Astrocyte (in vitro differentiated cells and primary cell): Measurements from ENCODE around the gene MED13L. TPM values are rescaled to one million over a fixed set of nuclear protein-coding genes. Genes with fewer than 3 reads are reported as not detected.
A peak's percentile ranks its signal among the peaks of the same experiment; 100 is the strongest.

Experiments used
- DNase-seq: peaks from one replicate; pipeline ENCODE4 v3.0.0-alpha.2; 2010; ENCODE audit warnings: low read depth
- FAIRE-seq: peaks from 2 replicates; lab custom pipeline; 2011; peaks lifted over from hg19 to GRCh38; lab: Jason Lieb, UNC
- H2AFZ ChIP-seq: 2 replicates; pipeline ENCODE4 v1.6.0; 2012; ENCODE audit warnings: low read depth, low read length, inconsistent platforms
- H3K27ac ChIP-seq: 2 replicates; pipeline ENCODE4 v1.5.1; 2011; ENCODE audit warnings: low read depth, low read length, inconsistent platforms
- H3K27me3 ChIP-seq: 2 replicates; pipeline ENCODE4 v1.6.0; 2011; ENCODE audit warnings: low read length, inconsistent platforms; ENCODE audit not compliant: insufficient read depth
- H3K36me3 ChIP-seq: 2 replicates; pipeline ENCODE4 v1.5.1; 2011; ENCODE audit warnings: low read length, inconsistent platforms; ENCODE audit not compliant: insufficient read depth
- H3K4me1 ChIP-seq: 2 replicates; pipeline ENCODE4 v1.5.1; 2011; ENCODE audit warnings: low read length, inconsistent platforms; ENCODE audit not compliant: insufficient read depth
- H3K4me2 ChIP-seq: 2 replicates; pipeline ENCODE4 v1.6.0; 2012; ENCODE audit warnings: low read length, inconsistent platforms
- H3K4me3 ChIP-seq: 2 replicates; pipeline ENCODE4 v1.5.1; 2011; ENCODE audit warnings: low read depth, mild to moderate bottlenecking, low read length, inconsistent platforms; ENCODE audit not compliant: insufficient read depth
- H3K79me2 ChIP-seq: 2 replicates; pipeline ENCODE4 v1.6.0; 2012; ENCODE audit warnings: mild to moderate bottlenecking, low read length, inconsistent platforms; ENCODE audit not compliant: insufficient read depth
- H3K9ac ChIP-seq: 2 replicates; pipeline ENCODE4 v1.6.0; 2012; ENCODE audit warnings: mild to moderate bottlenecking, low read length, inconsistent platforms
- H3K9me3 ChIP-seq: 2 replicates; pipeline ENCODE4 v1.5.1; 2012; ENCODE audit warnings: low read depth, mild to moderate bottlenecking, low read length, inconsistent platforms; ENCODE audit not compliant: insufficient read depth
- H4K20me1 ChIP-seq: 2 replicates; pipeline ENCODE4 v1.6.0; 2012; ENCODE audit warnings: low read length, inconsistent platforms; ENCODE audit not compliant: insufficient read depth
- H3K27ac Mint-ChIP-seq: one replicate; pipeline ENCODE4 v1.8.0; 2021; ENCODE audit warnings: mild to moderate bottlenecking, mixed read lengths; ENCODE audit not compliant: unreplicated experiment
- H3K27me3 Mint-ChIP-seq: one replicate; pipeline ENCODE4 v1.8.0; 2021; ENCODE audit warnings: low read depth, mixed read lengths; ENCODE audit not compliant: unreplicated experiment
- H3K36me3 Mint-ChIP-seq: one replicate; pipeline ENCODE4 v1.8.0; 2021; ENCODE audit warnings: low read depth, mixed read lengths; ENCODE audit not compliant: unreplicated experiment
- H3K4me1 Mint-ChIP-seq: one replicate; pipeline ENCODE4 v1.8.0; 2021; ENCODE audit warnings: low read depth, mixed read lengths; ENCODE audit not compliant: unreplicated experiment
- H3K4me3 Mint-ChIP-seq: one replicate; pipeline ENCODE4 v1.8.0; 2021; ENCODE audit warnings: mild to moderate bottlenecking, moderate library complexity, mixed read lengths; ENCODE audit not compliant: unreplicated experiment
- H3K9me3 Mint-ChIP-seq: one replicate; pipeline ENCODE4 v1.8.0; 2021; ENCODE audit warnings: mild to moderate bottlenecking, mixed read lengths; ENCODE audit not compliant: unreplicated experiment
- CTCF ChIP-seq: IDR thresholded peaks from 2 replicates; pipeline ENCODE4 v1.5.1; 2011; ENCODE audit warnings: low read depth, mild to moderate bottlenecking, inconsistent platforms, low read length, moderate library complexity; ENCODE audit not compliant: insufficient read depth
- EZH2 ChIP-seq: IDR thresholded peaks from 2 replicates; pipeline ENCODE4 v1.6.1; 2012; ENCODE audit warnings: mild to moderate bottlenecking, low read length, inconsistent platforms; ENCODE audit not compliant: insufficient read depth
- total RNA-seq: library from RNA; stranded (reverse); gene quantifications from 2 replicates; pipeline ENCODE4 v1.2.1, GENCODE V29; 2021

MED13L gene
- total RNA-seq, 1 donor from 2014 or later = 153 TPM

- Mint-ChIP-seq H3K36me3 (peaks cover 3% of the 10 kb centered on the region), H3K27ac (no peak overlapping the region), H3K4me3 (no peak overlapping the region), H3K27me3 (no peaks in the 10 kb centered on the region), H3K9me3 (no peaks in the 10 kb centered on the region), H3K4me1 (peaks cover 40% of the 10 kb centered on the region)
- Histone ChIP-seq H3K9ac (no peak overlapping the region), H3K79me2 (peaks cover 84% of the 10 kb centered on the region), H3K4me3 (no peak overlapping the region), H3K9me3 (no peaks in the 10 kb centered on the region), H2AFZ (no peak overlapping the region), H3K4me1 (no peaks in the 10 kb centered on the region), H4K20me1 (peaks cover 73% of the 10 kb centered on the region), H3K27me3 (no peaks in the 10 kb centered on the region), H3K27ac (no peak overlapping the region), H3K4me2 (no peak overlapping the region), H3K36me3 (no peaks in the 10 kb centered on the region)
- TF ChIP-seq CTCF (no peak), EZH2 (no peak)
- DNase-seq (no peak), FAIRE-seq (no peak)
Measured at GRCh38 chr12:116067892-116068291, 209.6 kb downstream of the MED13L start.

GRCh38 chr12:116066381-116067230 is 210.9 kb downstream of the MED13L start:
- peaks cover 86% of the 10 kb centered on the region for H3K79me2 ChIP-seq
- no peaks in the 10 kb centered on the region for H3K36me3 ChIP-seq
- H3K4me2 ChIP-seq = no peak overlapping the region
- H3K27ac ChIP-seq = no peak overlapping the region
- Mint-ChIP-seq H3K4me3 (no peak overlapping the region), H3K27me3 (no peaks in the 10 kb centered on the region), H3K9me3 (no peaks in the 10 kb centered on the region), H3K36me3 (no peaks in the 10 kb centered on the region), H3K4me1 (peaks cover 41% of the 10 kb centered on the region), H3K27ac (no peak overlapping the region)
- H3K27me3 ChIP-seq = no peaks in the 10 kb centered on the region
- TF ChIP-seq CTCF (peak; percentile 85), EZH2 (no peak)
- peak; percentile 52 for FAIRE-seq
- no peak overlapping the region for H2AFZ ChIP-seq
- peaks cover 74% of the 10 kb centered on the region for H4K20me1 ChIP-seq
- H3K4me3 ChIP-seq = no peak overlapping the region
- no peaks in the 10 kb centered on the region for H3K9me3 ChIP-seq
- H3K9ac ChIP-seq = no peak overlapping the region
- no peak for DNase-seq
- no peaks in the 10 kb centered on the region for H3K4me1 ChIP-seq

- DNase-seq (no peak), FAIRE-seq (no peak)
- no peak overlapping the region for H3K4me2 ChIP-seq
- H3K79me2 ChIP-seq = peaks cover 83% of the 10 kb centered on the region
- H3K9ac ChIP-seq = no peak overlapping the region
- no peak overlapping the region for H3K27ac ChIP-seq
- TF ChIP-seq EZH2 (no peak), CTCF (no peak)
- no peak overlapping the region for H2AFZ ChIP-seq
- no peaks in the 10 kb centered on the region for H3K36me3 ChIP-seq
- H3K4me3 ChIP-seq = no peak overlapping the region
- no peaks in the 10 kb centered on the region for H3K27me3 ChIP-seq
- peaks cover 72% of the 10 kb centered on the region for H4K20me1 ChIP-seq
- Mint-ChIP-seq H3K9me3 (no peaks in the 10 kb centered on the region), H3K4me1 (peaks cover 39% of the 10 kb centered on the region), H3K36me3 (no peaks in the 10 kb centered on the region), H3K27ac (no peak overlapping the region), H3K27me3 (no peaks in the 10 kb centered on the region), H3K4me3 (no peak overlapping the region)
- no peaks in the 10 kb centered on the region for H3K9me3 ChIP-seq
- H3K4me1 ChIP-seq = no peaks in the 10 kb centered on the region
Measured at GRCh38 chr12:116065606-116066005, 211.9 kb downstream of the MED13L start.
